ENCODE data around the gene TMEM132D. TPM values are rescaled to one million over a fixed set of nuclear protein-coding genes. Genes with fewer than 3 reads are reported as not detected.

The TMEM132D gene
- total RNA-seq, 1 experiment from 2014 or later = 7.1 TPM

- peak; percentile 44 for DNase-seq (ENCODE audit: low read depth)
Measured at GRCh38 chr12:129351481-129351880, 552.3 kb downstream of the TMEM132D start.

GRCh38 chr12:129339336-129339735, 564.5 kb downstream of the TMEM132D start:
- DNase-seq (ENCODE audit: low read depth) = no peak

GRCh38 chr12:129337413-129337812, 566.4 kb downstream of the TMEM132D start:
- DNase-seq (ENCODE audit: low read depth) = peak; percentile 77

GRCh38 chr12:129335773-129336172, 568.1 kb downstream of the TMEM132D start:
- no peak for DNase-seq (ENCODE audit: low read depth)

- DNase-seq (ENCODE audit: low read depth) = no peak
Measured at GRCh38 chr12:129332286-129332685, 571.5 kb downstream of the TMEM132D start.

GRCh38 chr12:129331356-129332085, 572.3 kb downstream of the TMEM132D start:
- DNase-seq (ENCODE audit: low read depth) = peak; percentile 53

DNA sequence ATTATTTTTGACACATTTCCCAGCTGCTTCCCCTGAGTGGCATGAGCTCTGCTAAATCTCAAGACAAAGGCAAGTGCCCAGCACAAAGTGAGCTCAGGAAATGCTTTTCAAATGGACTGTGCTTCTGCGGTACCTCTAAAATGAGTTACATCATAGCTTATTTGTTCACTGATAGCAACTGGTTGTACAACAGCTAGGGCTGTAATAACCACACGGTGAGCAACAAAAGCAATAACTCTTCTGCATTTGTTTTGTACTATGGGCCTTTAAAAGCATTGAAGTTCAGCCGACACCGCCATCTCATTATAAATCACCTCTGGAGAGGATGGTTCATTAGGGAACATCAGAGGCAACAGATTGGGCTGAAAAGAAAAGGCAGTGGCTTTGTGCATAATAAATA, 575.6 kb downstream of the TMEM132D start:
- peak; percentile 29 for DNase-seq (ENCODE audit: low read depth)

GRCh38 chr12:129325566-129325965, 578.3 kb downstream of the TMEM132D start:
- DNase-seq (ENCODE audit: low read depth) = peak; percentile 59

- DNase-seq (ENCODE audit: low read depth) = no peak
Measured at GRCh38 chr12:129312048-129312447, 591.8 kb downstream of the TMEM132D start.

DNA sequence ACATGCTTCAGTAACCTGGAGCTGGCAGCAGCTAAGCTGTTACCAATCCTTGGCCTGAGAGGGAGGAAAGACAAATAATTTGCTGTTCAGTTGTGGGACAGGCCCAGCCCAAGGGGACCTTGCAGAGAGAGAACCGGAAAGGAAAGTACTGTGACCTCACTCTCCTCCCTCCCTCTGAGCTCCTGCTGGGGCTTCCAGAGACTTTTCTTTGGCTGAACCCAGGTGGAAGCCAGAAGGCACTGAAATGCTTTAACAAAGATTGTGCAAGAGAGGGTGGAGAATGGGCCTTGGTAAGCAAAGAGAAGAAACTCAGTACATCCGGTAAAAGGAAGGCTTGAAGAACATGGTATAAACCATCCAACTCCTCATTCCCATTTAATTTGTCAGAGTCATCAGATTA, 593.5 kb downstream of the TMEM132D start:
- peak; percentile 40 for DNase-seq (ENCODE audit: low read depth)

GRCh38 chr12:129305851-129306250, 598.0 kb downstream of the TMEM132D start:
- no peak for DNase-seq (ENCODE audit: low read depth)

DNA sequence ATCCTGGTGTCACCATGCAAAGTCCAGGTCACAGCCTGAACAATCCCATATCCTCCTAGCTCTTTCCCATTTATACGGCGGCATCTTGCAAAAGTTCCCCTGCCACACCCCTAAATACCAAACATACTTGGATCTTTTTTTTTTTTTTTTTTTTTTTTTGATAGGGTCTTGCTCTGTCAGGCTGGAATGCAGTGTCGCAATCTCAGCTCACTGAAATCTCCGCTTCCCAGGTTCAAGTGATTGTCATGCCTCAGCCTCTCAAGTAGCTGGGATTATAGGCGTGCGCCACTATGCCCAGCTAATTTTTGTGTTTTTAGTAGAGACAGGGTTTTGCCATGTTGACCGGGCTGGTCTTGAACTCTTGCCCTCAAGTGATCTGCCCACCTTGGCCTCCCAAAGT, 599.3 kb downstream of the TMEM132D start:
- DNase-seq (ENCODE audit: low read depth) = peak; percentile 61

DNA sequence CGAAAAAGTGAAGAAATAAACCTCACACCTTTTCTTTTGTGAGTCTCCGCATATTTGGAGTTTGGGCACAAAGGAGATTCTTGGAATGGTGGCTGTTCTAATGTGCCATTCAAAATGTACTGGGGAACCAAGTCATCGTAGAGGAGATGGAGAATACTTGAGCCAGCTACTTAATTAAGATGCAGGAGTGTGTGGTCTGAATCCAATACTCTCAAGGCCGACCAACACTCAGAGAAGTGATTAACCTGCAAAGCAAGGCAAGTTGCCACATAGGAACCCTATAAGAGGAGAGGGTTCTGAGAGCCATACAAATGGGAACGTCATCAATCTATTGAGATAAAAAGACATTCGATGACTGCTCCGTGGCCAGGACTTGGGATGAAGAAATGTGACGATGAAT, 603.8 kb downstream of the TMEM132D start:
- DNase-seq (ENCODE audit: low read depth) = no peak

DNA sequence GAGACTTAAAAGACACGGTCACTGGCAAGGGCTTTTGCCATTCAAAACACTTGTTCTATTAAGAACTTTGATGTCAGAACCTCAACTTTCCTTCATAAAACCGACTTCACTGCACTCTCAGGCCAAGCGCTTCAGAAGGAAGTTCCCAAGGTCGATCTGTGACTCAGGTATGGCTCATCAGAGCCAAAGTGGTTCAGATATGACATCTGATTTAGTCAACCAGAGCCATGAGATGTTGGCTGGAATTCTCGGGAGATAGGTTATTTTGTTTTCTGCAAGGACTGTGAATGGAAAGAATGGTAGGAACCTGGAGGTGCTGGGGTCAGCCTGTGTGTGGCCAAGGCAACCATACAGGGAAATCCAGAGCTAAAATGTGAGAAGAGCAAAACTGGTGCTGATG, 604.9 kb downstream of the TMEM132D start:
- DNase-seq (ENCODE audit: low read depth) = peak; percentile 83

GRCh38 chr12:129296671-129297070, 607.2 kb downstream of the TMEM132D start:
- DNase-seq (ENCODE audit: low read depth) = peak; percentile 43

GRCh38 chr12:129294868-129295267, 609.0 kb downstream of the TMEM132D start:
- no peak for DNase-seq (ENCODE audit: low read depth)

GRCh38 chr12:129279771-129280170, 624.1 kb downstream of the TMEM132D start:
- DNase-seq (ENCODE audit: low read depth) = no peak

DNA sequence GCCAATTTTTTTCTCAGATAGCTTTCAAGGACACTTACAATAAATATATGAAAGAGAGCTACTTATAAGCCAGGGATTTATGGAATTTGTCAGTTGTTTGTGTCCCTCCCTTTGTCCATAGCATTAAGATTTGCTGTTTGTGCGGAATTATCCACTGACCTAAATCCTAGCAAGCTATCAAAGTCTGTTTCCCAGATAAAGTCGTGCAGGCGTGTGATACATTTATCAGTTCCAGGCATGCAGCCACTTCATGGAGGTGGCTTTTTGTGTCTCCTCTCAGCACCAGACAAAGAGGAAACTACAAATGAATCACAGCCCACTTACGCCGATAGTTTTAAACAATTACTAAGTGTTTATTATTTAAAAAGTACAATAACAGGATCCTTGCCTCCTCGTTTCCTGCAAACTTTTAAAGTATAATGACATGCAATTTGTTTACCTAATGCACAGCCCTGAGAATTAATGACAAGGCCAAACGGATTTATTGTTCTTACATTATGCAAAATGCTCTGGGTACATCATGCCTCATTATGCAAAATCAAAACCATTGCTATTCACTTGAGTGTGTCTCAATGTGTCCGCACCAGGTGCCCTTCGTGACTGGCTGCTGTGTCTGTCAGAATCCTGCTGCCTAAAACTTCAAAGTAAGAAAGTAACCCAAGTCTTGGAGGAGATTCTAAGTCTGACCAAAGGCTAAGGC, 627.3 kb downstream of the TMEM132D start:
- DNase-seq (ENCODE audit: low read depth) = peak; percentile 37

GRCh38 chr12:129269756-129270495, 633.9 kb downstream of the TMEM132D start:
- DNase-seq (ENCODE audit: low read depth) = no peak

GRCh38 chr12:129258781-129259318, 645.0 kb downstream of the TMEM132D start:
- DNase-seq (ENCODE audit: low read depth) = peak; percentile 77

DNA sequence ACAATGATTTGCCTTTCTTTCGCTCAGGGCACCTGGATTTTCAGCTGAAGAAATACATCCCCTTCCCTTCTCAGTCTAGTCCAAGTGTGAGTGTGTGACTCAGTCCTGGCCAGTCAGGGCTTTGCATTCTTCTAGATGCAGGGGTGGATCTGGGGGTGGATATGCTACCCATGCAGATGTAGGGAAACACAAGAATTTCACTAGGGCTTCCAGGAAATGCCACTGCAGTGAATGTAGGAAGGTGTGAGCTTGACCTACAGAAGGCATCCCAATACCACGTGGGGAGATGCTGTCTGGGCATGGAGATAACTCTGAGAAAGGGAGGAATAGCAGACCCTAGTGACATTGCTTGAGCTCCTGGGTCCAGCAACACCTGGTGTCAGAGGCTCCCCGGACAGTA, 646.3 kb downstream of the TMEM132D start:
- peak; percentile 81 for DNase-seq (ENCODE audit: low read depth)

GRCh38 chr12:129246630-129247029, 657.2 kb downstream of the TMEM132D start:
- no peak for DNase-seq (ENCODE audit: low read depth)

Measured in Daoy (cell line).